ENCODE data around the gene ZNF286A. TPM values are rescaled to one million over a fixed set of nuclear protein-coding genes. Genes with fewer than 3 reads are reported as not detected.

Gene ZNF286A
- total RNA-seq, 1 donor from 2014 or later, result 38.5 TPM

Other genes with a start within 250 kb of the ZNF286A start
- gene CDRT4, start 232.1 kb upstream of the ZNF286A start, total RNA-seq, result 9.6 and 10.1 TPM in 2 replicates
- gene TVP23C, start 136.3 kb upstream of the ZNF286A start, total RNA-seq, result 22.1 and 26.4 TPM in 2 replicates
- 0.40 TPM in 1 of 2 replicates, not detected in the other for gene FBXW10B, start 80.0 kb upstream of the ZNF286A start, total RNA-seq
- gene TRIM16, start 15.4 kb upstream of the ZNF286A start, total RNA-seq, result 23.5 and 26.3 TPM in 2 replicates
- 0.21 and 0.78 TPM in 2 replicates for gene TBC1D26, start 32.5 kb downstream of the ZNF286A start, total RNA-seq
- gene ADORA2B, start 245.4 kb downstream of the ZNF286A start, total RNA-seq, result 8.9 TPM in 2 replicates

All from osteocyte (in vitro differentiated cells).